IMR-90 (cell line): ENCODE results near the gene SLC6A7. TPM values are rescaled to one million over a fixed set of nuclear protein-coding genes. Genes with fewer than 3 reads are reported as not detected.

Source experiments
- ATAC-seq: fragments of 200-7000 bp; cut with Tn5 transposase; 2 replicates; pipeline ENCODE4 v1.9.1; 2020; ENCODE audit warnings: low read depth, mild to moderate bottlenecking, moderate library complexity
- BruUV-seq: library from RNA; stranded (reverse); fragments of 400-500 nt; replicated peaks from 2 replicates; lab custom pipeline; 2021; lab: Mats Ljungman, UMichigan
- CTCF ChIA-PET: fragments of 300-600 bp; formaldehyde crosslinking; extraction: SDS; loops from one replicate; lab custom pipeline; 2021; ENCODE audit warnings: antibody characterized with exemption; lab: Yijun Ruan, JAX
- POLR2A ChIA-PET: fragments of 300-600 bp; sonication (Branson Sonifier 250); formaldehyde crosslinking; loops from one replicate; lab custom pipeline; 2022; ENCODE audit warnings: antibody characterized with exemption; ENCODE audit not compliant: unreplicated experiment; lab: Charles Lee
- DNase-seq: peaks from one replicate; pipeline ENCODE4 v3.0.0; 2013
- H2AFZ ChIP-seq: replicated peaks from 2 replicates; pipeline ENCODE3; 2013; ENCODE audit warnings: low read length, mild to moderate bottlenecking; ENCODE audit not compliant: poor library complexity
- H2AK5ac ChIP-seq: 2 replicates; pipeline ENCODE4 v1.6.1; 2013; ENCODE audit warnings: low read depth, low read length, inconsistent platforms
- H2AK9ac ChIP-seq: replicated peaks from 2 replicates; pipeline ENCODE3; 2013; ENCODE audit warnings: mild to moderate bottlenecking, low read depth, low read length, moderate library complexity; ENCODE audit not compliant: poor library complexity
- H2BK120ac ChIP-seq: 2 replicates; pipeline ENCODE4 v1.6.1; 2013; ENCODE audit warnings: low read depth, low read length, inconsistent platforms
- H2BK15ac ChIP-seq: 3 replicates; pipeline ENCODE4 v1.6.1; 2013; ENCODE audit warnings: low read depth, low read length, inconsistent platforms
- H2BK20ac ChIP-seq: 2 replicates; pipeline ENCODE4 v1.6.1; 2013; ENCODE audit warnings: low read depth, mild to moderate bottlenecking, inconsistent platforms, low read length, moderate library complexity
- H2BK5ac ChIP-seq: 2 replicates; pipeline ENCODE4 v1.6.1; 2013; ENCODE audit warnings: mild to moderate bottlenecking, low read depth, low read length, inconsistent platforms; ENCODE audit not compliant: poor library complexity, severe bottlenecking
- H3K14ac ChIP-seq: replicated peaks from 2 replicates; pipeline ENCODE4 v1.6.1; 2013; ENCODE audit warnings: low read depth, low read length, inconsistent platforms
- H3K18ac ChIP-seq: 2 replicates; pipeline ENCODE4 v1.6.1; 2013; ENCODE audit warnings: low read depth, low read length, control low read depth
- H3K23ac ChIP-seq: 2 replicates; pipeline ENCODE4 v1.6.1; 2013; ENCODE audit warnings: low read depth, low read length, inconsistent platforms
- H3K27ac ChIP-seq: 2 replicates; pipeline ENCODE4 v1.5.1; 2013; ENCODE audit warnings: mild to moderate bottlenecking, control low read depth, low read length; ENCODE audit not compliant: insufficient read depth
- H3K27me3 ChIP-seq: 2 replicates; pipeline ENCODE4 v1.6.1; 2013; ENCODE audit warnings: low read length; ENCODE audit not compliant: control insufficient read depth, insufficient read depth
- H3K36me3 ChIP-seq: 2 replicates; pipeline ENCODE4 v1.6.1; 2013; ENCODE audit warnings: low read length, mixed read lengths; ENCODE audit not compliant: control insufficient read depth, insufficient read depth
- H3K4ac ChIP-seq: 2 replicates; pipeline ENCODE4 v1.6.1; 2013; ENCODE audit warnings: low read depth, low read length, inconsistent platforms
- H3K4me1 ChIP-seq: 2 replicates; pipeline ENCODE4 v1.6.1; 2013; ENCODE audit warnings: low read length, mixed read lengths; ENCODE audit not compliant: control insufficient read depth, insufficient read depth
- H3K4me2 ChIP-seq: 2 replicates; pipeline ENCODE4 v1.6.1; 2013; ENCODE audit warnings: low read depth, mild to moderate bottlenecking, control low read depth, low read length, moderate library complexity
- H3K4me3 ChIP-seq: 2 replicates; pipeline ENCODE4 v1.5.1; 2013; ENCODE audit warnings: low read depth, mild to moderate bottlenecking, control low read depth, low read length, moderate library complexity; ENCODE audit not compliant: insufficient read depth
- H3K56ac ChIP-seq: 2 replicates; pipeline ENCODE4 v1.6.1; 2013; ENCODE audit warnings: low read length, inconsistent platforms; ENCODE audit not compliant: insufficient read depth; ENCODE audit errors: extremely low read depth
- H3K79me1 ChIP-seq, 2 experiments: 2 replicates each; pipeline ENCODE4 v1.6.1; 2013; ENCODE audit warnings: low read length in 2 of 2, inconsistent platforms in 1 of 2, low read depth in 1 of 2
- H3K9ac ChIP-seq: 2 replicates; pipeline ENCODE4 v1.6.1; 2013; ENCODE audit warnings: low read depth, low read length, control low read depth
- H3K9me1 ChIP-seq: 2 replicates; pipeline ENCODE4 v1.6.1; 2013; ENCODE audit warnings: low read length, inconsistent platforms; ENCODE audit not compliant: insufficient read depth
- H3K9me3 ChIP-seq: 2 replicates; pipeline ENCODE4 v1.6.1; 2013; ENCODE audit warnings: low read length; ENCODE audit not compliant: control insufficient read depth, insufficient read depth
- H4K20me1 ChIP-seq: 2 replicates; pipeline ENCODE4 v1.6.1; 2013; ENCODE audit warnings: low read length, inconsistent platforms; ENCODE audit not compliant: insufficient read depth
- H4K5ac ChIP-seq: 2 replicates; pipeline ENCODE4 v1.6.1; 2013; ENCODE audit warnings: mild to moderate bottlenecking, low read depth, low read length, control low read depth
- H4K8ac ChIP-seq, 2 experiments: 2 replicates each; pipeline ENCODE4 v1.6.1; 2013; ENCODE audit warnings: low read depth in 2 of 2, low read length in 2 of 2, control low read depth in 1 of 2, inconsistent platforms in 1 of 2
- H4K91ac ChIP-seq: 2 replicates; pipeline ENCODE4 v1.6.1; 2013; ENCODE audit warnings: low read depth, low read length, inconsistent platforms; ENCODE audit not compliant: insufficient read depth
- BHLHE40 ChIP-seq: fragments of 150-350 bp; IDR thresholded peaks from 2 replicates; pipeline ENCODE4 v1.6.1; 2016; ENCODE audit warnings: mild to moderate bottlenecking, low read depth, low read length
- CHD1 ChIP-seq: IDR thresholded peaks from 2 replicates; pipeline ENCODE4 v1.6.1; 2012; ENCODE audit warnings: low read depth, low read length, improper control_type of control experiment
- MAZ ChIP-seq: IDR thresholded peaks from 2 replicates; pipeline ENCODE4 v1.6.1; 2012; ENCODE audit warnings: low read depth, mild to moderate bottlenecking, low read length, improper control_type of control experiment, moderate library complexity, borderline replicate concordance
- NFE2L2 ChIP-seq: fragments of 150-350 bp; IDR thresholded peaks from 2 replicates; pipeline ENCODE4 v1.6.1; 2016; ENCODE audit warnings: low read depth, mild to moderate bottlenecking, low read length
- RAD21 ChIP-seq: IDR thresholded peaks from 2 replicates; pipeline ENCODE4 v1.6.1; 2012; ENCODE audit warnings: low read length, improper control_type of control experiment
- RCOR1 ChIP-seq: IDR thresholded peaks from 2 replicates; pipeline ENCODE4 v1.6.1; 2012; ENCODE audit warnings: mild to moderate bottlenecking, low read length, improper control_type of control experiment; ENCODE audit not compliant: insufficient replicate concordance
- WGBS, 2 experiments: methylation state at CpG; one replicate each; pipeline versions ENCODE4 v1.1.5 to v1.1.7; 2013; ENCODE audit warnings: missing lambda C conversion rate in 2 of 2; ENCODE audit not compliant: insufficient read length in 1 of 2; ENCODE audit errors: extremely low coverage in 2 of 2; 5-methylcytosine and 5-hydroxymethylcytosine counted together
- dilution Hi-C: fragments of 300-500 bp; cut with HindIII; formaldehyde crosslinking; loops from one replicate; pipeline ENCODE4 v1.14.3; 2018; ENCODE audit warnings: low sequenced_read_pairs; ENCODE audit not compliant: unreplicated experiment
- in situ Hi-C: fragments of 300-500 bp; cut with MboI; formaldehyde crosslinking; loops from 3 replicates; pipeline ENCODE4 v1.14.3; 2019; ENCODE audit warnings: low sequenced_read_pairs, inconsistent platforms, mixed read lengths
- intact Hi-C: fragments of 100-400 bp; cut with micrococcal nuclease; formaldehyde crosslinking; loops from 2 replicates; pipeline ENCODE4 v1.10.0; 2022
- polyA plus RNA-seq, 3 experiments: library from polyadenylated mRNA; depleted of rRNA; stranded (reverse); fragments of >200 nt; gene quantifications; 2 replicates each; pipeline ENCODE4 v1.2.3, GENCODE V29; 2012; ENCODE audit warnings: low replicate concordance in 1 of 3
- total RNA-seq: library from RNA; depleted of rRNA; stranded (reverse); fragments of >200 nt; gene quantifications from 2 replicates; pipeline ENCODE4 v1.2.3, GENCODE V29; 2012
- TF ChIP-seq, protein P1 (sequence below): fragments of 150-350 bp; IDR thresholded peaks from 2 replicates; pipeline ENCODE4 v1.6.1; 2017; ENCODE audit warnings: mild to moderate bottlenecking, antibody characterized with exemption, low read length, low read depth

Gene SLC6A7
- total and polyA plus RNA-seq, 2 of the 4 experiments (the other 2 are of a cell fraction), result under 0.01 TPM; not detected in 1

- TF ChIP-seq MAZ (peak; percentile 83), RCOR1 (no peak)
Observed at GRCh38 chr5:150155258-150156026, 34.4 kb upstream of the SLC6A7 start, which contains the start of gene PDGFRB (continued).

GRCh38 chr5:150156027-150156368 lies 33.9 kb upstream of the SLC6A7 start:
- H2BK15ac ChIP-seq, result peak overlapping the region; percentile 85; the same call in 2 of the 3 replicates
- DNase-seq (no peak), ATAC-seq (no peak)
- TF ChIP-seq RAD21 (no peak), RCOR1 (peak; percentile 88), NFE2L2 (peak; percentile 14; the same call in 1 of the 2 replicates), CHD1 (no peak), BHLHE40 (no peak)
- TF ChIP-seq, protein P1, sequence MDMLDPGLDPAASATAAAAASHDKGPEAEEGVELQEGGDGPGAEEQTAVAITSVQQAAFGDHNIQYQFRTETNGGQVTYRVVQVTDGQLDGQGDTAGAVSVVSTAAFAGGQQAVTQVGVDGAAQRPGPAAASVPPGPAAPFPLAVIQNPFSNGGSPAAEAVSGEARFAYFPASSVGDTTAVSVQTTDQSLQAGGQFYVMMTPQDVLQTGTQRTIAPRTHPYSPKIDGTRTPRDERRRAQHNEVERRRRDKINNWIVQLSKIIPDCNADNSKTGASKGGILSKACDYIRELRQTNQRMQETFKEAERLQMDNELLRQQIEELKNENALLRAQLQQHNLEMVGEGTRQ, result no peak
- H4K8ac ChIP-seq, result peak overlapping the region; percentile 74 to 78
- H3K14ac ChIP-seq, result peak overlapping the region; percentile 75
- peak overlapping the region; percentile 85 for H2AK9ac ChIP-seq
- intact Hi-C loops (no loop called here), dilution Hi-C loops (no loop called here), in situ Hi-C loops (no loop called here)
- H3K56ac ChIP-seq, result peak overlapping the region; percentile 56; the same call in 1 of the 2 replicates
- H3K4me2 ChIP-seq, result peak overlapping the region; percentile 72
- H4K20me1 ChIP-seq, result peaks cover 32% of the 10 kb centered on the region
- H3K4me1 ChIP-seq, result peaks cover 43% of the 10 kb centered on the region
- H3K4me3 ChIP-seq, result peak overlapping the region; percentile 76
- no peaks in the 10 kb centered on the region for H3K27me3 ChIP-seq
- peak overlapping the region; percentile 91 for H2BK5ac ChIP-seq
- peaks cover 20% of the 10 kb centered on the region; the same call in 1 of the 2 replicates for H3K36me3 ChIP-seq
- H3K9me1 ChIP-seq, result peaks cover 32% of the 10 kb centered on the region
- no peaks in the 10 kb centered on the region for H3K9me3 ChIP-seq
- H3K79me1 ChIP-seq, result peaks cover 2 to 59% of the 10 kb centered on the region in 2 experiments
- H3K18ac ChIP-seq, result peak overlapping the region; percentile 49
- no TSS peak for BruUV-seq
- WGBS, 2 experiments, result no CpG with 5 or more reads among the region's 9 CpGs
- H3K4ac ChIP-seq, result peak overlapping the region; percentile 96
- peak overlapping the region; percentile 28; the same call in 1 of the 2 replicates for H2BK20ac ChIP-seq
- POLR2A ChIA-PET, result interaction anchor here (0.6 to 0.7 kb wide), 4 partner anchors 11 to 321 kb away, joined by 4 to 10 read pairs (median 7); no protein-coding TSS in a partner anchor
- H3K27ac ChIP-seq, result peak overlapping the region; percentile 80
- peak overlapping the region; percentile 97 for H4K91ac ChIP-seq
- H2BK120ac ChIP-seq, result peak overlapping the region; percentile 69
- H3K23ac ChIP-seq, result peak overlapping the region; percentile 72
- peak overlapping the region; percentile 69 for H4K5ac ChIP-seq
- H3K9ac ChIP-seq, result peak overlapping the region; percentile 74
- H2AK5ac ChIP-seq, result peak overlapping the region; percentile 98
- CTCF ChIA-PET, result interaction anchor here (0.6 kb wide), 1 partner anchor 20 kb away, joined by 3 read pairs; no protein-coding TSS in a partner anchor
- peak overlapping the region; percentile 83 for H2AFZ ChIP-seq
